SJSA1 (cell line): Measurements from ENCODE around the gene LYRM7. TPM values are rescaled to one million over a fixed set of nuclear protein-coding genes. Genes with fewer than 3 reads are reported as not detected.
"Not testable (repeated sequence)": the region's sequence is repeated elsewhere in the genome, so short reads cannot be mapped to it uniquely, and the experiment has no call there.

Experiments
- DNase-seq, 2 experiments: peaks; one replicate each; pipeline ENCODE4 v3.0.0-alpha.2; 2015 to 2020; ENCODE audit warnings: low spot score in 2 of 2, low read depth in 1 of 2
- H3K27ac ChIP-seq: fragments of 250-450 bp; sonication (Bioruptor Pico); 2 replicates; pipeline ENCODE4 v1.5.1; 2020; ENCODE audit warnings: mild to moderate bottlenecking, moderate library complexity
- H3K27me3 ChIP-seq: fragments of 250-450 bp; sonication (Bioruptor Pico); replicated peaks from 2 replicates; pipeline ENCODE4 v1.5.1; 2020; ENCODE audit warnings: mild to moderate bottlenecking, moderate library complexity
- H3K36me3 ChIP-seq: fragments of 250-450 bp; sonication (Bioruptor Pico); 2 replicates; pipeline ENCODE4 v1.5.1; 2020; ENCODE audit warnings: mild to moderate bottlenecking
- H3K4me1 ChIP-seq: fragments of 250-450 bp; sonication (Bioruptor Pico); replicated peaks from 2 replicates; pipeline ENCODE4 v1.6.1; 2021; ENCODE audit warnings: mild to moderate bottlenecking
- H3K4me3 ChIP-seq: fragments of 250-450 bp; sonication (Bioruptor Pico); 2 replicates; pipeline ENCODE4 v1.5.1; 2020; ENCODE audit warnings: mild to moderate bottlenecking
- H3K9me3 ChIP-seq: fragments of 250-450 bp; sonication (Bioruptor Pico); replicated peaks from 2 replicates; pipeline ENCODE4 v1.5.1; 2020; ENCODE audit warnings: mild to moderate bottlenecking
- total RNA-seq: library from RNA; depleted of rRNA; stranded (reverse); fragments of >200 nt; shearing (Covaris generic); gene quantifications from 2 replicates; pipeline ENCODE4 v1.2.3, GENCODE V29; 2014

Gene LYRM7
- total RNA-seq, 1 experiment from 2014 or later, result 33.1 TPM

- Histone ChIP-seq H3K4me3 (peak overlapping the region; percentile 77), H3K9me3 (no peaks in the 10 kb centered on the region), H3K27ac (peak overlapping the region; percentile 93), H3K36me3 (peaks cover 58% of the 10 kb centered on the region), H3K27me3 (no peaks in the 10 kb centered on the region), H3K4me1 (peaks cover 10% of the 10 kb centered on the region)
- peak in 1 of 2 experiments; percentile 50 for DNase-seq
Observed at GRCh38 chr5:131163276-131164119, 7.2 kb upstream of the LYRM7 start.

- peak; percentile 82 to 89 for DNase-seq
- Histone ChIP-seq H3K4me1 (peaks cover 10% of the 10 kb centered on the region), H3K4me3 (peak overlapping the region; percentile 77), H3K9me3 (no peaks in the 10 kb centered on the region), H3K27ac (peak overlapping the region; percentile 93), H3K36me3 (peaks cover 48% of the 10 kb centered on the region), H3K27me3 (no peaks in the 10 kb centered on the region)
Observed at GRCh38 chr5:131164191-131165118, 6.3 kb upstream of the LYRM7 start.

GRCh38 chr5:131165119-131165727 lies 5.5 kb upstream of the LYRM7 start, which contains the start of gene HINT1:
HINT1 (minus strand) TSS chr5:131165256; CDS start chr5:131165205, 51 bp downstream.
- no peaks in the 10 kb centered on the region for H3K27me3 ChIP-seq
- H3K4me1 ChIP-seq, result peaks cover 14% of the 10 kb centered on the region
- no peaks in the 10 kb centered on the region for H3K9me3 ChIP-seq
- peaks cover 40% of the 10 kb centered on the region for H3K36me3 ChIP-seq
- peak; percentile 94 to 97 for DNase-seq
- H3K4me3 ChIP-seq, result peak within 1 kb of the TSS; percentile 77
- peak within 1 kb of the TSS; percentile 93 for H3K27ac ChIP-seq

- DNase-seq, result no peak
- Histone ChIP-seq H3K27ac (no peak overlapping the region), H3K4me1 (peaks cover 20% of the 10 kb centered on the region), H3K4me3 (no peak overlapping the region), H3K36me3 (peaks cover 17% of the 10 kb centered on the region), H3K9me3 (no peaks in the 10 kb centered on the region), H3K27me3 (no peaks in the 10 kb centered on the region)
Observed at GRCh38 chr5:131167615-131168014, 3.1 kb upstream of the LYRM7 start.

- H3K9me3 ChIP-seq, result no peaks in the 10 kb centered on the region
- peaks cover 14% of the 10 kb centered on the region for H3K4me1 ChIP-seq
- H3K36me3 ChIP-seq, result peaks cover under 1% of the 10 kb centered on the region
- H3K27me3 ChIP-seq, result no peaks in the 10 kb centered on the region
- peak overlapping the region; percentile 49 for H3K4me3 ChIP-seq
- no peak for DNase-seq
- peak overlapping the region; percentile 20 for H3K27ac ChIP-seq
Observed at GRCh38 chr5:131169810-131170539, 769 bp upstream of the LYRM7 start.

GRCh38 chr5:131171276-131171810 lies 599 bp downstream of the LYRM7 start:
- Histone ChIP-seq H3K4me1 (peaks cover 9% of the 10 kb centered on the region), H3K4me3 (peak overlapping the region; percentile 49), H3K9me3 (no peaks in the 10 kb centered on the region), H3K27ac (0 out of 2 replicates have a peak overlapping the region, but pooled peaks have one; percentile 1), H3K36me3 (no peaks in the 10 kb centered on the region), H3K27me3 (no peaks in the 10 kb centered on the region)
- DNase-seq, result no peak

- DNase-seq, result no peak
- Histone ChIP-seq H3K9me3 (no peaks in the 10 kb centered on the region), H3K27ac (no peak overlapping the region)
Observed at GRCh38 chr5:131180407-131180806, 9.7 kb downstream of the LYRM7 start.

GRCh38 chr5:131182839-131183238 lies 12.1 kb downstream of the LYRM7 start:
- H3K27me3 ChIP-seq, result no peaks in the 10 kb centered on the region
- no peaks in the 10 kb centered on the region for H3K4me1 ChIP-seq
- no peaks in the 10 kb centered on the region for H3K9me3 ChIP-seq
- H3K4me3 ChIP-seq, result no peak overlapping the region
- DNase-seq, result no peak
- no peak overlapping the region for H3K27ac ChIP-seq
- H3K36me3 ChIP-seq, result peaks cover 4% of the 10 kb centered on the region; the same call in 1 of the 2 replicates

More at GRCh38 chr5:131180407-131180806, 9.7 kb downstream of the LYRM7 start:
- Histone ChIP-seq H3K36me3 (peaks cover 4% of the 10 kb centered on the region; the same call in 1 of the 2 replicates), H3K27me3 (no peaks in the 10 kb centered on the region), H3K4me3 (no peak overlapping the region), H3K4me1 (no peaks in the 10 kb centered on the region)

- no peak for DNase-seq
- Histone ChIP-seq H3K27ac (no peak overlapping the region), H3K36me3 (peaks cover 4% of the 10 kb centered on the region; the same call in 1 of the 2 replicates), H3K4me1 (no peaks in the 10 kb centered on the region), H3K9me3 (no peaks in the 10 kb centered on the region), H3K27me3 (no peaks in the 10 kb centered on the region), H3K4me3 (no peak overlapping the region)
Observed at GRCh38 chr5:131185523-131186104, 14.9 kb downstream of the LYRM7 start.

- H3K4me1 ChIP-seq, result peaks cover 3% of the 10 kb centered on the region
- H3K27me3 ChIP-seq, result no peaks in the 10 kb centered on the region
- H3K4me3 ChIP-seq, result no peak overlapping the region
- DNase-seq, result no peak
- H3K27ac ChIP-seq, result no peak overlapping the region
- peaks cover 4% of the 10 kb centered on the region; the same call in 1 of the 2 replicates for H3K36me3 ChIP-seq
- H3K9me3 ChIP-seq, result no peaks in the 10 kb centered on the region
Observed at GRCh38 chr5:131186561-131187256, 16.0 kb downstream of the LYRM7 start.

- Histone ChIP-seq H3K4me3 (no peak overlapping the region), H3K27me3 (no peaks in the 10 kb centered on the region), H3K9me3 (no peaks in the 10 kb centered on the region), H3K36me3 (no peaks in the 10 kb centered on the region), H3K4me1 (peaks cover 22% of the 10 kb centered on the region), H3K27ac (peak overlapping the region; percentile 4; the same call in 1 of the 2 replicates)
- DNase-seq, result peak; percentile 72 to 76
Observed at GRCh38 chr5:131193106-131193505, 22.4 kb downstream of the LYRM7 start.

GRCh38 chr5:131193897-131194296 lies 23.2 kb downstream of the LYRM7 start:
- not testable (repeated sequence) for H3K9me3 ChIP-seq, DNase-seq, H3K36me3 ChIP-seq, H3K27me3 ChIP-seq, H3K27ac ChIP-seq, H3K4me3 ChIP-seq
- peaks cover 22% of the 10 kb centered on the region for H3K4me1 ChIP-seq
